NT2/D1 (cell line): ENCODE data around the gene SHROOM4.

Source experiments
- DNase-seq: peaks from one replicate; pipeline ENCODE4 v3.0.0-alpha.2; 2011; ENCODE audit warnings: low read depth, low spot score
- H3K27me3 ChIP-seq: 2 replicates; pipeline ENCODE4 v1.6.0; 2011; ENCODE audit warnings: mild to moderate bottlenecking; ENCODE audit not compliant: insufficient read length, insufficient read depth
- H3K36me3 ChIP-seq: 2 replicates; pipeline ENCODE4 v1.6.1; 2011; ENCODE audit warnings: mild to moderate bottlenecking, low read length, mixed read lengths; ENCODE audit not compliant: insufficient read depth, insufficient read length
- H3K4me1 ChIP-seq: 2 replicates; pipeline ENCODE4 v1.5.1; 2011; ENCODE audit not compliant: insufficient read depth, insufficient read length
- H3K4me3 ChIP-seq: 2 replicates; pipeline ENCODE4 v1.5.1; 2011; ENCODE audit warnings: low read depth; ENCODE audit not compliant: insufficient read length
- H3K9ac ChIP-seq: 2 replicates; pipeline ENCODE4 v1.6.0; 2011; ENCODE audit warnings: low read depth; ENCODE audit not compliant: insufficient read length
- H3K9me3 ChIP-seq: 2 replicates; pipeline ENCODE4 v1.5.1; 2011; ENCODE audit warnings: mild to moderate bottlenecking, low read length; ENCODE audit not compliant: insufficient read depth
- SUZ12 ChIP-seq: IDR thresholded peaks from 2 replicates; pipeline ENCODE4 v1.6.1; 2011; ENCODE audit not compliant: insufficient read length, insufficient read depth; ENCODE audit errors: extremely low read depth
- YY1 ChIP-seq: IDR thresholded peaks from 2 replicates; pipeline ENCODE4 v1.6.1; 2011; ENCODE audit not compliant: insufficient read length, insufficient read depth
- ZNF274 ChIP-seq: IDR thresholded peaks from 2 replicates; pipeline ENCODE4 v1.6.1; 2011; ENCODE audit warnings: mild to moderate bottlenecking, low read depth, low read length

Gene SHROOM4

DNA sequence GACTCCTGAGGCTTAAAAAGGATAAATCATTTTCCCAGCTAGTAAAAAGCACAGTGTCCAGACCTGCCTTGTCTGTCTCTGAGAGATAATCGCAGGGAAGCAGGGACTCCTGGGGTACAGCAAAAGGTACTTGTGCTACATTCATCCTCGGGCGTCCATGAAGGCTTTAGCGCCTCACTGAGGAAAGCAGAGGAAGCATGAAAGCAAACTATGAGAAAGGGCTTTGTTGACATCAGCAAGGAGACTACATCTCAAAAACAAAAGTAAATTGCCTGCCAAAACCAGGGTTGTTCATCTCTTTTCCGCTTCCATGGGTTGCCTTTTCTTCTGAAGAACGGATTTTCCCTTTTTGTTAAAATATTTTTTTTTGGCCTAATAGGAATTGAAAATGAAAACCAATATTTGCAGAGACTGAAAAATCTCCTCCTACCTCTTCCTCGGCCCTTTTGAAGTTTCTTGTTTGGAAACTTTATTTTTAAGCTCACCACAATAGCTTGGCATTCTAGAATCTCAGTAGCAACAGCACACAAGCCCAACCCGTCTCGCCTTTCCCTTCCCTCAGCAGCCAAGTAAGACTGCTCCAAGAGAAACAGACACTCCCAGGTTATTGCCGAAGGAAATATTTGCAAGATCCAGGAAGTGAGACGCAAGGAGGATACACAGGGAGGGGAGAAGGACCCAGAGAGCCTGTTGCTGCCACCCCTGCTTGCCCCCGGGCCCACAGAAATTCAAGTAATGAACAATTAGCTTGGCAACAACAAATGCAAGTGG lies 195.0 kb downstream of the SHROOM4 start:
- Histone ChIP-seq H3K4me3 (no peak overlapping the region), H3K4me1 (no peaks in the 10 kb centered on the region), H3K36me3 (no peaks in the 10 kb centered on the region), H3K9ac (no peak overlapping the region), H3K27me3 (no peaks in the 10 kb centered on the region), H3K9me3 (no peaks in the 10 kb centered on the region)
- DNase-seq = no peak
- TF ChIP-seq ZNF274 = no peak
- TF ChIP-seq SUZ12 = no peak
- TF ChIP-seq YY1 = no peak

DNA sequence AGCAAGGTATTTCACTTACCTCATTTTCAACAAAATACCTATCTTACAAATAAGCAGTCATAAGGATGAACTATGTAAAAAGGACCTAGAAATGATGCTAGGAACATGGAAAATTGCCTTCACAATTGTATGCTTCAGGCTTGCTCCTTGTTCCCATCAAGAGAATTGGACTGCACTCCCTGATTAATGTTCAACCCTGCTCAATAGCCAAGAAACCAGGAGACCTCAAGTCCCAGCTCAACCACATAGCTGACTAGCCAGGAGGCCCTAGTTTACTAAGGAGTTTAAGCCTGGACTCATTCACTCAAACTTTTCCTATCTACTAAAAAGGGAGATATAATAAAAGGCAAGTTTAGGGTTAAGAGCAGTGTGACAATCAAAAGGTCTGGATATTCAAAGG lies 196.8 kb downstream of the SHROOM4 start:
- H3K36me3 ChIP-seq = no peaks in the 10 kb centered on the region
- no peaks in the 10 kb centered on the region for H3K27me3 ChIP-seq
- no peak for TF ChIP-seq SUZ12
- no peak for TF ChIP-seq YY1
- TF ChIP-seq ZNF274 = no peak
- DNase-seq = no peak
- H3K4me1 ChIP-seq = no peaks in the 10 kb centered on the region
- H3K9me3 ChIP-seq = no peaks in the 10 kb centered on the region
- H3K4me3 ChIP-seq = no peak overlapping the region
- H3K9ac ChIP-seq = no peak overlapping the region

DNA sequence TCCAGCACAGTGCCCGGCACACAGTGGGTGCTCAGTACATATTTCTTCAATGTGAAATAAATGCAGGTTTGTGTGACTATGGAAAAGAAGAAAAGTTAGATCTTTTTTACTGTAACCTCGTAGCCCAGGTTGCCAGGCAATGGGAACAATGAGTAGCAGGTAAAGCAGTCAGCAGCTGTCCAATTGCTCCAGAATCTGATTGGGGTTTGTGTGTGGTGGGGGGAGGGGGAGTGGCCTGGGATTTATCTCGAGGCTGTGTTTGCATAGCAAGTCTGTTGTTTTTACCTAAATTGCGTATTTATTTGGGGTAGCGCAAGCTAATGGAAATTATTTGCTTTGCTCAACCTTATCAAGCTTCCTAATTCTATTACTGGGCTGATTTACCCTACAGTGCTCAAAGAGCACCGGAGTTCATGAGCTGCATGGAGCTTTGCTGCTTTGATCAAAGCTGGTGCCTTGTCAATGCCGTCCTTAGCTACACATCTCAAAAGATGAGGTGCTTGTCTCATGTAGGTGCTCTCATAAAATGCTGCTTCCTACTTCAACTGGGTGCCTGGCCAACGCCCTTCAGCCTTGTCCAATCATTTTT lies 198.3 kb downstream of the SHROOM4 start:
- no peak overlapping the region for H3K9ac ChIP-seq
- H3K4me3 ChIP-seq = no peak overlapping the region
- H3K27me3 ChIP-seq = no peaks in the 10 kb centered on the region
- H3K4me1 ChIP-seq = no peaks in the 10 kb centered on the region
- no peaks in the 10 kb centered on the region for H3K36me3 ChIP-seq
- no peaks in the 10 kb centered on the region; the same call in 1 of the 2 replicates for H3K9me3 ChIP-seq
- TF ChIP-seq SUZ12 = no peak
- TF ChIP-seq ZNF274 = no peak
- no peak for TF ChIP-seq YY1
- DNase-seq = no peak

DNA sequence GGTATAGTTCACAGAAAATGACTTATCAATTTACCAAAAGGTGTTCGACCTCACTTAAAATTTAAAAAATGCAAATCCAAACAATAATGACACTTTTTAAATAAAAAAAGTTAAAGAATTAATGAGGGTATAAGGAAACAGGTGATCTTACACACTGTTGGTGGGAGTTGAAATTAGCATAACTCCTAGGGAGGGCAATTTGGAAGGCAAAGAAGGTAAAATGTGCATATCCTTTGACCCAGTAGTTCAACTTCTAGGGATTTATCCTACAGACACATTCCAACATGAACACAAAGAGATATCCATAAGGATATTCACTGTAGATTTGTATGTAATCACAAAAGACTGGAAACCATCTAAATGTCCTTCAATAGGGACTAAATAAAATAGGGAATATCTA lies 199.5 kb downstream of the SHROOM4 start:
- Histone ChIP-seq H3K4me3 (no peak overlapping the region), H3K36me3 (no peaks in the 10 kb centered on the region), H3K9ac (no peak overlapping the region), H3K27me3 (no peaks in the 10 kb centered on the region), H3K4me1 (no peaks in the 10 kb centered on the region), H3K9me3 (no peaks in the 10 kb centered on the region; the same call in 1 of the 2 replicates)
- DNase-seq = no peak
- TF ChIP-seq SUZ12 = no peak
- no peak for TF ChIP-seq ZNF274
- no peak for TF ChIP-seq YY1

DNA sequence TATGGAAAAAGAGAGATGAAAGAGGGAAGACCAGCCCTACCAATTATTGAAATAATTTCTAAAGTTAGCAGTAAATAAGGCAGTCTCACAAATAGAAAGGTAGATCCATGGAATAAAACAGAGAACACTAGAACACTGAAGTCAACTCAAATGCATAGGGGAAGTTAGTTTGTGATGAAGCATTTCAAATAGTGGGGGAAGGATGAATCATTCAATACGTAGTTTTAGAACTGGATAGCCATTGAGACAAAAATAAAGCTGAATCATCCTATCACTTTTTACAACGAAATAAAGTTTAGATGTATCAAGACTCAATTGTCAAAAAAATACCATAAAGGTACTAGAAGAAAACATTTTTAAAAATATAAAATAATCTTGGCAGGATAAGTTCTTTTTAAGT lies 200.1 kb downstream of the SHROOM4 start:
- Histone ChIP-seq H3K36me3 (no peaks in the 10 kb centered on the region), H3K4me3 (no peak overlapping the region), H3K9ac (no peak overlapping the region), H3K27me3 (no peaks in the 10 kb centered on the region), H3K4me1 (no peaks in the 10 kb centered on the region), H3K9me3 (no peaks in the 10 kb centered on the region; the same call in 1 of the 2 replicates)
- TF ChIP-seq YY1 (no peak), ZNF274 (no peak), SUZ12 (no peak)
- DNase-seq = no peak

DNA sequence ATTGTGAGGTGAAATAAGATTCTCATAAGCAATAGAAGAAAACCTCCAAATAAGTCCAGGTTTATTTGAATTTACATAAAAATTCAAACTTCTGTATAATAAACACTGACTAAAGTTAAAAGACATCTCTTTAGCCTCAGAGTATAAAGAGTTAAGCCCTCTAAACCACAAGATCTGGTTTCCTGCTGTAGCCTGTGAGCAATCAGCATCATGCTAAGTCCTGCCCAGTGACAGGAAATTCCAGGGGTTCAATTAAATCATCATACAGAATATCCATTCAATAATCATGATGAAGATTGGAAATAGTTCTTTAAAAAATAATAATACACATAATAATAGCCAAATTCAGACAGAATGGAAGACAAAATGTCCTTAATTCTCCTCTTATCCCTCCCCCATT lies 204.2 kb downstream of the SHROOM4 start:
- Histone ChIP-seq H3K27me3 (no peaks in the 10 kb centered on the region), H3K9ac (no peak overlapping the region), H3K4me3 (no peak overlapping the region), H3K9me3 (no peaks in the 10 kb centered on the region; the same call in 1 of the 2 replicates), H3K4me1 (no peaks in the 10 kb centered on the region), H3K36me3 (no peaks in the 10 kb centered on the region)
- no peak for DNase-seq
- no peak for TF ChIP-seq YY1
- no peak for TF ChIP-seq SUZ12

DNA sequence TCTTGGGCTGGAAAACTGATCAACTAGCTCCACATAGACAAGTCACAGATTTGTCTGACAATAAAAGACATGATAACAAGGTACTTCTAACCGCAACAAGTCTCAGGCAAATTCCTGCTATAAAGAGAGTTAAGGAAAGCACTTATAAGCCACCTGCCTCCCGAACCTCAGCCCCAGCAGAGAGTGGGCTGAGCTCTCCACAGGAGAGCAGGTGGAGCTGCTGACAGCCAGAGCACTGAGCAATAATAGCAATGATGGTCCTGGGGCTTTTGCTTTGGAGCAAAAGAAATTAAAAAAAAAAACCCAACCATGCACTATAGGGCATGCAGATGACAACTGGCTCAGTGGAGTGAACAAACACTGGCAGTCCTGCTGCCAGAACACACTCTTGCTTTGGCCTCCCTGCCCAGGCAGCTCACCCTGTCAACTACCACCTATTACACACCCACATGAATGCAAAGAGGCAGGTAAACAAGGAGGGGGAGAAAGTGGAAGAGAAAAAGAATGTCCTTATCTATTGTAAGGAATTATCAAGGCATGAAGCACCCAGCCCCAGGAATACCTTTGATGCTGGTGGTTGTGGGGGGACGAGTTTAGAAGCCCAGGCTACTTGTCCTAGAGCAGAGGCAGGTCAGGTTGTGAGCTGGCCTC lies 207.6 kb downstream of the SHROOM4 start:
- Histone ChIP-seq H3K9me3 (no peaks in the 10 kb centered on the region; the same call in 1 of the 2 replicates), H3K4me3 (no peak overlapping the region), H3K4me1 (no peaks in the 10 kb centered on the region), H3K36me3 (peaks cover 2% of the 10 kb centered on the region), H3K27me3 (no peaks in the 10 kb centered on the region), H3K9ac (no peak overlapping the region)
- no peak for DNase-seq
- TF ChIP-seq YY1 (no peak), SUZ12 (no peak), ZNF274 (no peak)
